ENCODE data around the gene RXRA. TPM values are rescaled to one million over a fixed set of nuclear protein-coding genes. Genes with fewer than 3 reads are reported as not detected.

The RXRA gene
- total and polyA plus RNA-seq, 2 of the 13 experiments (the other 11 are each of a cell fraction or from before 2014, with no cell fraction given), result 18.9 to 29.2 TPM

- TF ChIP-seq ZNF644 (CRISPR knock-in tag; IDR thresholded peaks at IDR 0.05; ENCODE audit: low read depth) (no peak), ZNF430 (CRISPR knock-in tag; IDR thresholded peaks at IDR 0.05) (peak; percentile 93), TIGD3 (CRISPR knock-in tag; IDR thresholded peaks at IDR 0.05; ENCODE audit: borderline replicate concordance) (no peak), ZNF101 (CRISPR knock-in tag; IDR thresholded peaks at IDR 0.05; ENCODE audit: borderline replicate concordance, low read depth) (no peak), SETDB1 (CRISPR knock-in tag; IDR thresholded peaks at IDR 0.05; ENCODE audit: borderline replicate concordance) (peak; percentile 83; the same call in 1 of the 2 replicates), CHD2 (IDR thresholded peaks at IDR 0.05; ENCODE audit: low read depth, low read length) (peak; percentile 79), ZNF431 (CRISPR knock-in tag; IDR thresholded peaks at IDR 0.05; ENCODE audit: borderline replicate concordance, low read depth) (peak; percentile 81; the same call in 1 of the 2 replicates), ZFP36L1 (CRISPR knock-in tag; IDR thresholded peaks at IDR 0.05) (no peak), PITX1 (CRISPR knock-in tag; IDR thresholded peaks at IDR 0.05) (no peak)
Measured at GRCh38 chr9:134445000-134445399, 118.7 kb downstream of the RXRA start.

More at GRCh38 chr9:134445000-134445399, 118.7 kb downstream of the RXRA start:
- H3K4me1 ChIP-seq (ENCODE audit: insufficient read depth, low read length), result peaks cover 37% of the 10 kb centered on the region
- POLR2A ChIA-PET, result no interaction called here
- no peaks in the 10 kb centered on the region for H3K79me2 ChIP-seq (ENCODE audit: insufficient read depth, low read length)
- peaks cover 0 to 17% of the 10 kb centered on the region in 2 experiments; a peak in 2 of 5 replicates for H3K27me3 ChIP-seq (ENCODE audit: control insufficient read depth in 1 of 2, insufficient read depth in 2 of 2, low read length in 2 of 2)
- peaks cover 16% of the 10 kb centered on the region for H3K9me3 ChIP-seq (ENCODE audit: low read length)
- in situ Hi-C loops (cut with HindIII; ENCODE audit: extremely low pct_ligation_motif_present, low pct_unique_long_range_greater_than_20kb), result loop anchor here (5.0 kb wide), 1 partner anchor 278 kb away; no protein-coding TSS in a partner anchor
- intact Hi-C loops (cut with micrococcal nuclease; ENCODE audit: unreplicated experiment), result loop anchor here (5.0 to 10.0 kb wide), 2 partner anchors 292 to 1450 kb away; no protein-coding TSS in a partner anchor
- H3K4me2 ChIP-seq (ENCODE audit: low read depth, low read length), result no peak overlapping the region
- BruUV-seq (replicated peaks), result no TSS peak
- no peaks in the 10 kb centered on the region for H4K20me1 ChIP-seq (ENCODE audit: insufficient read depth, low read length)
- no peak overlapping the region for H2AFZ ChIP-seq (ENCODE audit: low read length)
- FAIRE-seq, result no peak
- no peak overlapping the region for H3K9ac ChIP-seq (ENCODE audit: insufficient read depth, low read depth, low read length)
- H3K4me3 ChIP-seq (replicated peaks in 1 of 3; ENCODE audit: insufficient read depth in 1 of 3, low read depth in 2 of 3, low read length in 3 of 3), result no peak overlapping the region
- WGBS (ENCODE audit: low lambda C conversion rate), result 37% methylated on average over 8 of the region's 8 CpGs
- CTCF ChIA-PET (ENCODE audit: low intra/inter-chr PET ratio, low total read pairs), result no interaction called here
- H3K27ac ChIP-seq (ENCODE audit: extremely low read length, insufficient read depth, low read length), result no peak overlapping the region
- DNase-seq (ENCODE audit: low spot score), result no peak
- ATAC-seq, result no peak
- H3K36me3 ChIP-seq (replicated peaks in 1 of 2; ENCODE audit: control insufficient read depth in 1 of 2, insufficient read depth in 2 of 2, low read length in 2 of 2), result no peaks in the 10 kb centered on the region
